ENCODE measurements around the gene MED9. TPM values are rescaled to one million over a fixed set of nuclear protein-coding genes. Genes with fewer than 3 reads are reported as not detected.

Gene MED9
- total RNA-seq, 4 donors from 2014 or later: 8.3 to 14.4 (median 11.4) TPM

DNA sequence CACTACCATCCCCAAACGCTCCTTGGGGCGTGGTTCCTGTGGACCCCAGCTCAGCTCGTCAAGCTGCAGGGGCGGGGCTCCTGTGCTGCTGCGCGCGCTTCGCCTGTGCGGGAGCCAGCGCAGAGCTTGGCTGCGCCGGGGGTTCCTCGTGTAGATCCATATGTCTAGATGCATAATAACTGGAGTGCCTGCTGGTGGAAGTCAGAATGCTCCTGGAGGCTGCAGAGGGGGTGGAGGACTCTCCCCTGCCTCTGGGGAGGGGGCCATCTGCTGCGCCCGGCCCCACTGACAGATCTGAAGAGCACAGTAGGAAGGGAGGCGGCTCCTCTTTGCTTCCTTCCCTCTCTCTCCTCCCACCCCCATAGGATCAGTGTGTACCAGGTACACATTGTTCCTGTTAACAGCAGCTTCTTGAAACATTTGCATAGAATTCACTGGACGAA, 14.8 kb downstream of the MED9 start:
- H3K27me3 ChIP-seq: no peaks in the 10 kb centered on the region
- H3K4me1 ChIP-seq: peaks cover 21 to 33% (median 22%) of the 10 kb centered on the region in 4 donors
- no peak overlapping the region for H3K4me3 ChIP-seq
- TF ChIP-seq EP300 (IDR thresholded peaks at IDR 0.05) (no peak), POLR2AphosphoS5 (IDR thresholded peaks at IDR 0.05) (no peak), POLR2A (IDR thresholded peaks at IDR 0.05; ENCODE audit: low read depth) (no peak)
- TF ChIP-seq, protein P1, sequence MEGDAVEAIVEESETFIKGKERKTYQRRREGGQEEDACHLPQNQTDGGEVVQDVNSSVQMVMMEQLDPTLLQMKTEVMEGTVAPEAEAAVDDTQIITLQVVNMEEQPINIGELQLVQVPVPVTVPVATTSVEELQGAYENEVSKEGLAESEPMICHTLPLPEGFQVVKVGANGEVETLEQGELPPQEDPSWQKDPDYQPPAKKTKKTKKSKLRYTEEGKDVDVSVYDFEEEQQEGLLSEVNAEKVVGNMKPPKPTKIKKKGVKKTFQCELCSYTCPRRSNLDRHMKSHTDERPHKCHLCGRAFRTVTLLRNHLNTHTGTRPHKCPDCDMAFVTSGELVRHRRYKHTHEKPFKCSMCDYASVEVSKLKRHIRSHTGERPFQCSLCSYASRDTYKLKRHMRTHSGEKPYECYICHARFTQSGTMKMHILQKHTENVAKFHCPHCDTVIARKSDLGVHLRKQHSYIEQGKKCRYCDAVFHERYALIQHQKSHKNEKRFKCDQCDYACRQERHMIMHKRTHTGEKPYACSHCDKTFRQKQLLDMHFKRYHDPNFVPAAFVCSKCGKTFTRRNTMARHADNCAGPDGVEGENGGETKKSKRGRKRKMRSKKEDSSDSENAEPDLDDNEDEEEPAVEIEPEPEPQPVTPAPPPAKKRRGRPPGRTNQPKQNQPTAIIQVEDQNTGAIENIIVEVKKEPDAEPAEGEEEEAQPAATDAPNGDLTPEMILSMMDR (IDR thresholded peaks at IDR 0.05): no peak
- WGBS: 89% methylated on average over 11 of the region's 17 CpGs
- no peak overlapping the region for H3K27ac ChIP-seq (replicated peaks in 1 of 4)
- H3K36me3 ChIP-seq: peaks cover 8 to 52% (median 40%) of the 10 kb centered on the region in 4 donors
- no peaks in the 10 kb centered on the region for H3K9me3 ChIP-seq
- intact Hi-C loops (cut with DNase I): loop anchor here (5.0 to 10.0 kb wide), 2 partner anchors 101 to 137 kb away; partner anchors contain the start of gene PEMT
- DNase-seq (ENCODE audit: extremely low spot score): no peak

DNA sequence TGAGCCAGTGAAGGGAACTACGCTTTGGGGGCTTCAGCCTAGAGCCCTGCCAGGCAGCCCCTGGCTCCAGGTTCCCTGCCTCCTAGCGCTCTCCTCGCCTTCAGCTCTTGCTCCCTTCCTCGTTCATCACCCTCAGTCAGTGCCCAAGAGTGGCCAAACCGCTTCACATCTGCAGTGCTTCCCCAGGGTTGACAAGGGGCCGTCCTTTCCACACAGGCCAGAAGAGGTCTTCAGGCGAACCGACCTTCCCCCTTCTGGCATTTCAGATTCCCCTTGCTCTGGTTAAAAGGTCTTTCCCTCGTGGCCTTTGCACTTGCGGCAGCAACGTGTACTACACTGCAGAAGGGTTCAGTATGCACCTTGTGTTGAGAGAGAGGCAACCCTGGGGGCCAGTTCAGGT, 15.3 kb downstream of the MED9 start:
- no peak for DNase-seq (ENCODE audit: extremely low spot score)
- H3K27me3 ChIP-seq: no peaks in the 10 kb centered on the region
- TF ChIP-seq POLR2A (IDR thresholded peaks at IDR 0.05; ENCODE audit: low read depth) (no peak), POLR2AphosphoS5 (IDR thresholded peaks at IDR 0.05) (no peak), EP300 (IDR thresholded peaks at IDR 0.05) (no peak)
- TF ChIP-seq, protein P1 (IDR thresholded peaks at IDR 0.05): no peak
- no peak overlapping the region for H3K4me3 ChIP-seq
- intact Hi-C loops (cut with DNase I): loop anchor here (5.0 to 10.0 kb wide), 2 partner anchors 100 to 137 kb away; partner anchors contain the start of gene PEMT
- peaks cover 27 to 35% (median 28%) of the 10 kb centered on the region in 4 donors for H3K4me1 ChIP-seq
- WGBS: 85% methylated on average over 11 of the region's 11 CpGs
- no peaks in the 10 kb centered on the region for H3K9me3 ChIP-seq
- peaks cover 8 to 49% (median 38%) of the 10 kb centered on the region in 4 donors for H3K36me3 ChIP-seq
- no peak overlapping the region for H3K27ac ChIP-seq (replicated peaks in 1 of 4)

DNA sequence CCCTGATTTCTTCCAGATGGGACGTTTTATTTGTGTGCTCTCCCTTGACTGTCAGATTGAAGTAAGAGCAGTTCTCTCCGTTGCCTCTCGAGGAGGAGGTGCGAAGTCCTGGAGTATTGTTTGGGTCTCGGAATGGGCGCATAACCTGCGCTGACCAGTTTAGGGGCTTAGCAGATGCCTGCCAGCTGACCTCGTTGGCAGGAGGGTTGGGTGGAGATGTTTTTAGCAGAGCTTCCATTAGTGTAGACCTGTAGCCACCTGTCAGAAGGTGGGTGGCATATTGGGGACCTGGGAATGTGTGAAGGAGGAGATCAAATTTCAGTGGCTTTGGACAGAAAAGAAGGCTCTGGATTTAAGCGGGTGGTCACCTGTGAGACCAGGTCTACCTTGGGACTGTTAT, 15.8 kb downstream of the MED9 start:
- TF ChIP-seq POLR2A (IDR thresholded peaks at IDR 0.05; ENCODE audit: low read depth) (no peak), POLR2AphosphoS5 (IDR thresholded peaks at IDR 0.05) (no peak), EP300 (IDR thresholded peaks at IDR 0.05) (no peak)
- TF ChIP-seq, protein P1 (IDR thresholded peaks at IDR 0.05): no peak
- Histone ChIP-seq H3K4me3 (no peak overlapping the region), H3K4me1 (peaks cover 29 to 40% (median 31%) of the 10 kb centered on the region in 4 donors), H3K27me3 (no peaks in the 10 kb centered on the region), H3K27ac (replicated peaks in 1 of 4) (no peak overlapping the region), H3K36me3 (peaks cover 8 to 44% (median 34%) of the 10 kb centered on the region in 4 donors), H3K9me3 (no peaks in the 10 kb centered on the region)
- WGBS: 90% methylated on average over 9 of the region's 9 CpGs
- DNase-seq (ENCODE audit: extremely low spot score): no peak
- intact Hi-C loops (cut with DNase I): loop anchor here (5.0 to 10.0 kb wide), 2 partner anchors 100 to 138 kb away; partner anchors contain the start of gene PEMT

DNA sequence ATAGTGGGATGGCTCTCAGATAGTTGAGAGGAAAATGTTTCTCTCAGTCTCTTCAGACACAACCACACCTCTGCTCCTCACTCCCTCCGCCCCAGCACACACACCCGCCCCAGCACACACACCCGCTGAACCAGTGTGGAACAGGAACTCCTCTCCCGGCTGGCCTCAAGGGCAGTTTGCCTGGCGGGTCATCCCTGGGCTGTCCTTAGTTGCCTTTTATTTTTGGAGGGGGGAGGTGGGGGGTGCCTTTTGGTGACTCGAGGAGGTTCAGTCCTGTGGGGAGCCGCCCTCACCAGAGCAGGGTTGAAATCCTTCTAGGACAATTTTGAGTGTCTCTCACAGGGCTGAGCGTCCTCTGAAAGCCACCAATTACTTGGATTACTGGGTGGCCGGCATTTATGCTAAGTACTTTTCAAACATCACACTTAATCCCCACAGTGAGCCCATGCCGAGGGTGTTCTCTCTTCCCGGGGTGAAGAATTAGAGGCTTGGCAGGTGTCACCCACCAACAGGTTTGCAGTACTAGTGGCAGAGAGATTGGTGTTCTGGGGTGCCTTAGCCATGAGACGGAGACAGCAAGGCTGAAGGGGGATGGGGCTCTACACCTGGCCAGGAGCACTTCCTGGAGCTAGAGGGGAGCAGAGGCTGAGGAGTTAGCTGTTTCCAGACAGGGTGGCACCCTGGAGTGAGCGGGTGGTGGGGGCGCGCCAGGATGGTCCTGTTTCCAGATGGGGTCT, 16.6 kb downstream of the MED9 start:
- DNase-seq (ENCODE audit: extremely low spot score): no peak
- TF ChIP-seq, protein P1 (IDR thresholded peaks at IDR 0.05): no peak
- no peak for TF ChIP-seq POLR2AphosphoS5 (IDR thresholded peaks at IDR 0.05)
- no peak for TF ChIP-seq POLR2A (IDR thresholded peaks at IDR 0.05; ENCODE audit: low read depth)
- TF ChIP-seq EP300 (IDR thresholded peaks at IDR 0.05): no peak
- Histone ChIP-seq H3K36me3 (peaks cover 8 to 35% (median 26%) of the 10 kb centered on the region in 4 donors), H3K27ac (replicated peaks in 1 of 4) (peak overlapping the region in 2 of 4 donors; percentile 6 to 16), H3K9me3 (no peaks in the 10 kb centered on the region), H3K4me1 (peaks cover 29 to 41% (median 31%) of the 10 kb centered on the region in 4 donors), H3K27me3 (no peaks in the 10 kb centered on the region), H3K4me3 (no peak overlapping the region)
- intact Hi-C loops (cut with DNase I): loop anchor here (5.0 to 10.0 kb wide), 2 partner anchors 99 to 139 kb away; partner anchors contain the start of gene PEMT
- WGBS: 78% methylated on average over 15 of the region's 15 CpGs

Data from esophagus muscularis mucosa (tissue), 4 donors.